NCI-H1694 treated with DMSO at 0.1 percent for 48 hours (cell line): ENCODE results near the gene SLC25A48.

ENCODE experiments used
- DNase-seq: peaks from one replicate; lab custom pipeline; 2025; lab: John Stamatoyannopoulos, UW

The SLC25A48 gene

GRCh38 chr5:135881244-135881643 is 46.8 kb downstream of the SLC25A48 start:
- no peak for DNase-seq

- no peak for DNase-seq
Measured at GRCh38 chr5:135881819-135882218, 47.4 kb downstream of the SLC25A48 start.

GRCh38 chr5:135883026-135883425 is 48.6 kb downstream of the SLC25A48 start:
- no peak for DNase-seq

GRCh38 chr5:135883441-135883840 is 49.0 kb downstream of the SLC25A48 start:
- no peak for DNase-seq

- no peak for DNase-seq
Measured at GRCh38 chr5:135885031-135885430, 50.6 kb downstream of the SLC25A48 start.

- DNase-seq, result no peak
Measured at GRCh38 chr5:135886136-135886535, 51.7 kb downstream of the SLC25A48 start.

- peak; percentile 50 for DNase-seq
Measured at GRCh38 chr5:135887447-135887864, 53.0 kb downstream of the SLC25A48 start.

GRCh38 chr5:135887881-135888614 is 53.6 kb downstream of the SLC25A48 start:
- no peak for DNase-seq

- DNase-seq, result no peak
Measured at GRCh38 chr5:135890296-135890695, 55.8 kb downstream of the SLC25A48 start.

- DNase-seq, result no peak
Measured at GRCh38 chr5:135890867-135891266, 56.4 kb downstream of the SLC25A48 start.

- no peak for DNase-seq
Measured at GRCh38 chr5:135891268-135891667, 56.8 kb downstream of the SLC25A48 start.

- DNase-seq, result no peak
Measured at GRCh38 chr5:135891791-135892190, 57.3 kb downstream of the SLC25A48 start.

GRCh38 chr5:135894276-135894675 is 59.8 kb downstream of the SLC25A48 start:
- no peak for DNase-seq

GRCh38 chr5:135894789-135895188 is 60.3 kb downstream of the SLC25A48 start:
- no peak for DNase-seq

GRCh38 chr5:135895474-135896006 is 61.1 kb downstream of the SLC25A48 start, which contains the start of gene IL9:
TSS of gene IL9 (minus strand) at chr5:135895841. CDS start at chr5:135895816, 25 bp downstream.
- no peak for DNase-seq

- no peak for DNase-seq
Measured at GRCh38 chr5:135898651-135899050, 64.2 kb downstream of the SLC25A48 start.

GRCh38 chr5:135900276-135900675 is 65.8 kb downstream of the SLC25A48 start:
- DNase-seq, result no peak

- DNase-seq, result no peak
Measured at GRCh38 chr5:135901633-135902032, 67.2 kb downstream of the SLC25A48 start.

GRCh38 chr5:135905144-135905543 is 70.7 kb downstream of the SLC25A48 start:
- no peak for DNase-seq

GRCh38 chr5:135913713-135914626 is 79.5 kb downstream of the SLC25A48 start:
- no peak for DNase-seq

- DNase-seq, result no peak
Measured at GRCh38 chr5:135915466-135916001, 81.1 kb downstream of the SLC25A48 start.

GRCh38 chr5:135916638-135917263 is 82.3 kb downstream of the SLC25A48 start:
- DNase-seq, result no peak
